Mammary epithelial cell (primary cell): ENCODE data around the gene ENO3.

Experiments used
- CTCF ChIP-seq, 2 donors: IDR thresholded peaks in 1 of 2; conservative IDR thresholded peaks in 1 of 2; 2 replicates each; pipeline ENCODE4 v1.5.1; 2011 to 2012; ENCODE audit warnings: inconsistent platforms in 2 of 2, low read length in 2 of 2, mild to moderate bottlenecking in 2 of 2, control low read depth in 1 of 2, low read depth in 1 of 2; ENCODE audit not compliant: insufficient read depth in 1 of 2; ENCODE audit errors: extremely low read depth in 1 of 2
- EZH2 ChIP-seq: IDR thresholded peaks from 2 replicates; pipeline ENCODE4 v1.6.1; 2012; ENCODE audit warnings: low read length, inconsistent platforms, borderline replicate concordance

GRCh38 chr17:4947411-4948165 lies 3.3 kb upstream of the ENO3 start:
- no peak for TF ChIP-seq CTCF (conservative IDR thresholded peaks at IDR 0.05 in 1 of 2, IDR thresholded peaks at IDR 0.05 in 1 of 2; ENCODE audit: extremely low read depth in 1 of 2, insufficient read depth in 1 of 2, low read depth in 1 of 2, low read length in 2 of 2)
- no peak for TF ChIP-seq EZH2
